GM12801 (cell line): ENCODE results near the gene HS3ST4.

Source experiments
- TF ChIP-seq, protein P1 (sequence below): IDR thresholded peaks from one replicate; pipeline ENCODE4 v1.5.1; 2011; ENCODE audit warnings: control low read depth; ENCODE audit not compliant: insufficient read length; ENCODE audit errors: extremely low read depth

HS3ST4 gene

GRCh38 chr16:25691519-25692091, at the start of gene HS3ST4:
Gene HS3ST4, plus strand, starts transcription at chr16:25691959.
- TF ChIP-seq, protein P1, sequence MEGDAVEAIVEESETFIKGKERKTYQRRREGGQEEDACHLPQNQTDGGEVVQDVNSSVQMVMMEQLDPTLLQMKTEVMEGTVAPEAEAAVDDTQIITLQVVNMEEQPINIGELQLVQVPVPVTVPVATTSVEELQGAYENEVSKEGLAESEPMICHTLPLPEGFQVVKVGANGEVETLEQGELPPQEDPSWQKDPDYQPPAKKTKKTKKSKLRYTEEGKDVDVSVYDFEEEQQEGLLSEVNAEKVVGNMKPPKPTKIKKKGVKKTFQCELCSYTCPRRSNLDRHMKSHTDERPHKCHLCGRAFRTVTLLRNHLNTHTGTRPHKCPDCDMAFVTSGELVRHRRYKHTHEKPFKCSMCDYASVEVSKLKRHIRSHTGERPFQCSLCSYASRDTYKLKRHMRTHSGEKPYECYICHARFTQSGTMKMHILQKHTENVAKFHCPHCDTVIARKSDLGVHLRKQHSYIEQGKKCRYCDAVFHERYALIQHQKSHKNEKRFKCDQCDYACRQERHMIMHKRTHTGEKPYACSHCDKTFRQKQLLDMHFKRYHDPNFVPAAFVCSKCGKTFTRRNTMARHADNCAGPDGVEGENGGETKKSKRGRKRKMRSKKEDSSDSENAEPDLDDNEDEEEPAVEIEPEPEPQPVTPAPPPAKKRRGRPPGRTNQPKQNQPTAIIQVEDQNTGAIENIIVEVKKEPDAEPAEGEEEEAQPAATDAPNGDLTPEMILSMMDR = no peak

- TF ChIP-seq, protein P1 = no peak
Measured at GRCh38 chr16:25643633-25644032, 48.1 kb upstream of the HS3ST4 start.

GRCh38 chr16:25656639-25657038, 35.1 kb upstream of the HS3ST4 start:
- TF ChIP-seq, protein P1 = no peak

DNA sequence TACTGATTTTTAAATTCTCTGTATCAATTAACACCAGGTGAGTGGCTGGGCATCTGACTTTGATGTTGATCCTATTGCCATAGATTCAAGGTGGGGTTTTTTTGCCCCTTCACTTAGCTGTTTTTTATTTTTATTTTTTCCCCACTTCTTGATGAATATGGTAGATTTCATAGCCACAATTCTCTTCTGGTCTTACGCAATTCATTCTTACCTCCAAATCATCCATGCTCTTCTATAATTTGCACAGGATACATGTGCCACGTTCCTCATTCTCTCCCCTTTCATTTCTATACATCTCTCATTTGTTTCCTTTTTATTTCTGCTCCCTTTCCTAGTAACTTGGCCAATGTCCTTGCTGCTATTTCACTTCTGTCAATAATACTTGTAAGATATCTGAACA, 14.9 kb upstream of the HS3ST4 start:
- TF ChIP-seq, protein P1 = no peak

GRCh38 chr16:25679511-25679910, 12.2 kb upstream of the HS3ST4 start:
- TF ChIP-seq, protein P1 = no peak

GRCh38 chr16:25689137-25689836, 2.5 kb upstream of the HS3ST4 start:
- TF ChIP-seq, protein P1 = no peak

- TF ChIP-seq, protein P1 = no peak
Measured at GRCh38 chr16:25690552-25691143, 1.1 kb upstream of the HS3ST4 start.
